ENCODE measurements around the gene MRPL43.

The MRPL43 gene

GRCh38 chr10:101018600-101019439 is 31.5 kb upstream of the MRPL43 start:
- DNase-seq = peak; percentile 78

- no peak for DNase-seq
Measured at GRCh38 chr10:101018118-101018599, 30.9 kb upstream of the MRPL43 start.

GRCh38 chr10:101016814-101017213 is 29.5 kb upstream of the MRPL43 start:
- no peak for DNase-seq

GRCh38 chr10:101015582-101015973 is 28.3 kb upstream of the MRPL43 start:
- no peak for DNase-seq

GRCh38 chr10:101014966-101015581 is 27.8 kb upstream of the MRPL43 start:
- peak; percentile 21 for DNase-seq

- DNase-seq = peak; percentile 72
Measured at GRCh38 chr10:101014230-101014884, 27.1 kb upstream of the MRPL43 start.

- no peak for DNase-seq
Measured at GRCh38 chr10:101013365-101013825, 26.1 kb upstream of the MRPL43 start.

GRCh38 chr10:101012525-101013364 is 25.4 kb upstream of the MRPL43 start:
- peak; percentile 96 for DNase-seq

- DNase-seq = peak; percentile 46
Measured at GRCh38 chr10:101011517-101012423, 24.5 kb upstream of the MRPL43 start.

- no peak for DNase-seq
Measured at GRCh38 chr10:101010329-101010728, 23.0 kb upstream of the MRPL43 start.

GRCh38 chr10:101008823-101009423 is 21.6 kb upstream of the MRPL43 start:
- DNase-seq = no peak

GRCh38 chr10:101007915-101008822 is 20.9 kb upstream of the MRPL43 start:
- no peak for DNase-seq

- no peak for DNase-seq
Measured at GRCh38 chr10:101007099-101007711, 19.9 kb upstream of the MRPL43 start.

GRCh38 chr10:101006593-101007098 is 19.3 kb upstream of the MRPL43 start:
- no peak for DNase-seq

- no peak for DNase-seq
Measured at GRCh38 chr10:101005869-101006567, 18.7 kb upstream of the MRPL43 start.

GRCh38 chr10:101005361-101005760 is 18.1 kb upstream of the MRPL43 start:
- no peak for DNase-seq

- DNase-seq = no peak
Measured at GRCh38 chr10:101003639-101004206, 16.4 kb upstream of the MRPL43 start.

GRCh38 chr10:101002456-101002855 is 15.2 kb upstream of the MRPL43 start:
- DNase-seq = no peak
